ENCODE results near the gene SUCO. TPM values are rescaled to one million over a fixed set of nuclear protein-coding genes. Genes with fewer than 3 reads are reported as not detected.

SUCO gene
- total RNA-seq, 1 donor from 2014 or later, result 68.9 TPM

DNA sequence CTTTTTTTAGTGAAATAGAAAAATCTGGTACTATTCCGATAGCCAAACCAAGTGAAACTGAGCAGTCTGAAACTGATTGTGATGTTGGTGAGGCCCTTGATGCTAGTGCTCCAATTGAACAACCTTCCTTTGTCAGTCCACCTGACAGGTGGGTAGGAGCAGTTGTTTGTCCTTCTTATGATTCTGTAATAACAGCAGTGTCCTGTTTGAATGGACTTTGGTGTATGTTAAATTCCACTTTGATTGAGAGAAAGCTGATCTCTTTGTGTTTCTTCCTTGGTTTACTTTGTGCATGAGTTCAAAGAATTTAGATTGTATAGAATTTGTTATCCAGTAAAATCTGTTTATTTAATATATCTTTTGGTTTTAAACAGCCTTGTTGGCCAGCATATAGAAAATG lies 24.3 kb downstream of the SUCO start:
- H3K27me3 ChIP-seq (ENCODE audit: control insufficient read depth in 3 of 3, insufficient read depth in 3 of 3, low read length in 3 of 3), result no peaks in the 10 kb centered on the region

GRCh38 chr1:172559572-172560210 lies 26.7 kb downstream of the SUCO start:
- no peaks in the 10 kb centered on the region for H3K4me1 ChIP-seq (ENCODE audit: control insufficient read depth in 3 of 3, insufficient read depth in 3 of 3, low read length in 3 of 3)
- H3K4me3 ChIP-seq (ENCODE audit: low read length in 3 of 3), result no peak overlapping the region
- no peak overlapping the region for H3K9ac ChIP-seq (ENCODE audit: low read depth in 1 of 3, low read length in 3 of 3)
- no peaks in the 10 kb centered on the region for H3K9me3 ChIP-seq (ENCODE audit: control insufficient read depth in 3 of 3, low read length in 3 of 3)
- H3K27ac ChIP-seq (ENCODE audit: low read depth, low read length), result no peak overlapping the region
- H3K27me3 ChIP-seq (ENCODE audit: control insufficient read depth in 3 of 3, insufficient read depth in 3 of 3, low read length in 3 of 3), result no peaks in the 10 kb centered on the region
- peaks cover 0 to 28% (median 3%) of the 10 kb centered on the region in 3 donors for H3K36me3 ChIP-seq (ENCODE audit: control insufficient read depth in 3 of 3, insufficient read depth in 3 of 3, low read length in 3 of 3)

More for the DNA sequence above, 24.3 kb downstream of the SUCO start:
- H3K36me3 ChIP-seq (ENCODE audit: control insufficient read depth in 3 of 3, insufficient read depth in 3 of 3, low read length in 3 of 3), result peaks cover 0 to 22% (median 0%) of the 10 kb centered on the region in 3 donors
- no peak overlapping the region for H3K27ac ChIP-seq (ENCODE audit: low read depth, low read length)
- no peak overlapping the region for H3K4me3 ChIP-seq (ENCODE audit: low read length in 3 of 3)
- H3K9ac ChIP-seq (ENCODE audit: low read depth in 1 of 3, low read length in 3 of 3), result no peak overlapping the region
- no peaks in the 10 kb centered on the region for H3K9me3 ChIP-seq (ENCODE audit: control insufficient read depth in 3 of 3, low read length in 3 of 3)
- H3K4me1 ChIP-seq (ENCODE audit: control insufficient read depth in 3 of 3, insufficient read depth in 3 of 3, low read length in 3 of 3), result no peaks in the 10 kb centered on the region

GRCh38 chr1:172561252-172561651 lies 28.3 kb downstream of the SUCO start:
- Histone ChIP-seq H3K36me3 (ENCODE audit: control insufficient read depth in 3 of 3, insufficient read depth in 3 of 3, low read length in 3 of 3) (peaks cover 4 to 30% (median 5%) of the 10 kb centered on the region in 3 donors), H3K4me3 (ENCODE audit: low read length in 3 of 3) (no peak overlapping the region), H3K27ac (ENCODE audit: low read depth, low read length) (no peak overlapping the region), H3K27me3 (ENCODE audit: control insufficient read depth in 3 of 3, insufficient read depth in 3 of 3, low read length in 3 of 3) (no peaks in the 10 kb centered on the region), H3K9ac (ENCODE audit: low read depth in 1 of 3, low read length in 3 of 3) (no peak overlapping the region), H3K9me3 (ENCODE audit: control insufficient read depth in 3 of 3, low read length in 3 of 3) (no peaks in the 10 kb centered on the region), H3K4me1 (ENCODE audit: control insufficient read depth in 3 of 3, insufficient read depth in 3 of 3, low read length in 3 of 3) (no peaks in the 10 kb centered on the region)

GRCh38 chr1:172566196-172566997 lies 33.4 kb downstream of the SUCO start:
- peaks cover 11 to 31% (median 20%) of the 10 kb centered on the region in 3 donors for H3K36me3 ChIP-seq (ENCODE audit: control insufficient read depth in 3 of 3, insufficient read depth in 3 of 3, low read length in 3 of 3)
- no peaks in the 10 kb centered on the region for H3K9me3 ChIP-seq (ENCODE audit: control insufficient read depth in 3 of 3, low read length in 3 of 3)
- no peak overlapping the region for H3K9ac ChIP-seq (ENCODE audit: low read depth in 1 of 3, low read length in 3 of 3)
- H3K4me3 ChIP-seq (ENCODE audit: low read length in 3 of 3), result no peak overlapping the region
- H3K27ac ChIP-seq (ENCODE audit: low read depth, low read length), result no peak overlapping the region
- H3K4me1 ChIP-seq (ENCODE audit: control insufficient read depth in 3 of 3, insufficient read depth in 3 of 3, low read length in 3 of 3), result no peaks in the 10 kb centered on the region
- no peaks in the 10 kb centered on the region for H3K27me3 ChIP-seq (ENCODE audit: control insufficient read depth in 3 of 3, insufficient read depth in 3 of 3, low read length in 3 of 3)

DNA sequence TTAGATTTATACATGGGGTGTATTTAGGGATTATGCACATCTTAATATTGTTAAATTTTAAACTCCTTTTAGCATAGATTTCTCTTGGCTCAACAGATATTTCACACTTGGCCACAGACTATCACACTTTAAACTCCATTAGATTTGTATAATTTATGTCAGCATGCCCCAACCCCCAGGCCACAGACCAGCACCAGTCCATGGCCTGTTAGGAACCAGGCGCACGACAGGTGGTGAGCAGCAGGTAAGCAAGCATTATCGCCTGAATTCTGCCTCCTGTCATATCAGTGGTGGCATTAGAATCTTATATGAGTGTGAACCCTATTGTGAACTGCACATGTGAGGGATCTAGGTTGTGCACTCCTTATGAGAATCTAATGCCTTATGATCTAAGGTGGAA lies 34.8 kb downstream of the SUCO start:
- Histone ChIP-seq H3K4me3 (ENCODE audit: low read length in 3 of 3) (no peak overlapping the region), H3K4me1 (ENCODE audit: control insufficient read depth in 3 of 3, insufficient read depth in 3 of 3, low read length in 3 of 3) (no peaks in the 10 kb centered on the region), H3K9me3 (ENCODE audit: control insufficient read depth in 3 of 3, low read length in 3 of 3) (no peaks in the 10 kb centered on the region), H3K27me3 (ENCODE audit: control insufficient read depth in 3 of 3, insufficient read depth in 3 of 3, low read length in 3 of 3) (no peaks in the 10 kb centered on the region), H3K9ac (ENCODE audit: low read depth in 1 of 3, low read length in 3 of 3) (no peak overlapping the region), H3K27ac (ENCODE audit: low read depth, low read length) (no peak overlapping the region), H3K36me3 (ENCODE audit: control insufficient read depth in 3 of 3, insufficient read depth in 3 of 3, low read length in 3 of 3) (peaks cover 12 to 29% (median 20%) of the 10 kb centered on the region in 3 donors)

DNA sequence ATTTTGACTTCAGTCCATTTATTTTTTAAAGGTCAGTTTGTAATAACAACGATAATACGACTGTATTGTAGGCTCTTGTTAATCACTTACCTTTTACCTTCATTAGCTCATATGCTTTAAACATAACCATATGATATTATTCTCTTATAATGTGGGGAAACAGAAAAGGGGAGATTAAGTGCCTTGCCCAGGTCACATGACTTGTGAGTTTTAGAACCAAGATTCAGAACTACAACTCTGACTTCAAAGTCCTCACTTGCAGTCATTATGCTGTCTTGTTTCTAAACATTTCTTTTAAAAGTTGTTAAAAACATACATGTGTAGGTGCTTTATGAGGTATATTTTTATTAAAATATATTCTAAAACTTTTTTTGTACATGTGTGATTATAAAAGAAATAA lies 41.1 kb downstream of the SUCO start:
- H3K36me3 ChIP-seq (ENCODE audit: control insufficient read depth in 3 of 3, insufficient read depth in 3 of 3, low read length in 3 of 3), result peaks cover 8 to 19% (median 12%) of the 10 kb centered on the region in 3 donors
- no peaks in the 10 kb centered on the region for H3K27me3 ChIP-seq (ENCODE audit: control insufficient read depth in 3 of 3, insufficient read depth in 3 of 3, low read length in 3 of 3)
- no peaks in the 10 kb centered on the region for H3K9me3 ChIP-seq (ENCODE audit: control insufficient read depth in 3 of 3, low read length in 3 of 3)
- H3K4me3 ChIP-seq (ENCODE audit: low read length in 3 of 3), result no peak overlapping the region
- no peak overlapping the region for H3K9ac ChIP-seq (ENCODE audit: low read depth in 1 of 3, low read length in 3 of 3)
- H3K4me1 ChIP-seq (ENCODE audit: control insufficient read depth in 3 of 3, insufficient read depth in 3 of 3, low read length in 3 of 3), result no peaks in the 10 kb centered on the region
- no peak overlapping the region for H3K27ac ChIP-seq (ENCODE audit: low read depth, low read length)

GRCh38 chr1:172578586-172578985 lies 45.6 kb downstream of the SUCO start:
- Histone ChIP-seq H3K27me3 (ENCODE audit: control insufficient read depth in 3 of 3, insufficient read depth in 3 of 3, low read length in 3 of 3) (no peaks in the 10 kb centered on the region), H3K4me3 (ENCODE audit: low read length in 3 of 3) (no peak overlapping the region), H3K9ac (ENCODE audit: low read depth in 1 of 3, low read length in 3 of 3) (no peak overlapping the region), H3K4me1 (ENCODE audit: control insufficient read depth in 3 of 3, insufficient read depth in 3 of 3, low read length in 3 of 3) (no peaks in the 10 kb centered on the region), H3K27ac (ENCODE audit: low read depth, low read length) (no peak overlapping the region), H3K9me3 (ENCODE audit: control insufficient read depth in 3 of 3, low read length in 3 of 3) (no peaks in the 10 kb centered on the region), H3K36me3 (ENCODE audit: control insufficient read depth in 3 of 3, insufficient read depth in 3 of 3, low read length in 3 of 3) (peaks cover 2 to 14% (median 11%) of the 10 kb centered on the region in 3 donors)

GRCh38 chr1:172581273-172581672 lies 48.3 kb downstream of the SUCO start:
- Histone ChIP-seq H3K4me3 (ENCODE audit: low read length in 3 of 3) (no peak overlapping the region), H3K4me1 (ENCODE audit: control insufficient read depth in 3 of 3, insufficient read depth in 3 of 3, low read length in 3 of 3) (no peaks in the 10 kb centered on the region), H3K27ac (ENCODE audit: low read depth, low read length) (no peak overlapping the region), H3K27me3 (ENCODE audit: control insufficient read depth in 3 of 3, insufficient read depth in 3 of 3, low read length in 3 of 3) (no peaks in the 10 kb centered on the region), H3K36me3 (ENCODE audit: control insufficient read depth in 3 of 3, insufficient read depth in 3 of 3, low read length in 3 of 3) (peaks cover 2 to 12% (median 11%) of the 10 kb centered on the region in 3 donors), H3K9me3 (ENCODE audit: control insufficient read depth in 3 of 3, low read length in 3 of 3) (no peaks in the 10 kb centered on the region), H3K9ac (ENCODE audit: low read depth in 1 of 3, low read length in 3 of 3) (no peak overlapping the region)

DNA sequence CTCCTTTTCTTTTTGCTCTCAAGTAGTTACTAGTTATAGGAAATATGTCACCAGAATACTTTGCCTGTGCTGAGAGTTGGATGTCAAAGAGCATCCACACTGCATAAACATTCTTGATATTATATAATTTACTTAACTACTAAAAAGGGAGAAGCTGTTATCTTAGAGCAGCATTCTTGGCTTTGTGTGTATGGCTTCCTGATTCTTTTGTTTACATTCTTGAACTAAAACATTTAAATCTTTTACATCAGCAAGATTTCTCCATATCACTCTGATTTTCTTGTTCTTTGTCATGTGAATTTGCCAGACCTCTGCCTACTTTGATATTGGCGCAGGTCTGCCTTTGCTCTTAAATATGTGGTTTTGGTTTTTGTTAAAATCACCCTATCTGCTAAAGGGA lies 48.8 kb downstream of the SUCO start:
- Histone ChIP-seq H3K27me3 (ENCODE audit: control insufficient read depth in 3 of 3, insufficient read depth in 3 of 3, low read length in 3 of 3) (no peaks in the 10 kb centered on the region), H3K4me3 (ENCODE audit: low read length in 3 of 3) (no peak overlapping the region), H3K9me3 (ENCODE audit: control insufficient read depth in 3 of 3, low read length in 3 of 3) (no peaks in the 10 kb centered on the region), H3K36me3 (ENCODE audit: control insufficient read depth in 3 of 3, insufficient read depth in 3 of 3, low read length in 3 of 3) (peaks cover 2 to 12% (median 11%) of the 10 kb centered on the region in 3 donors), H3K9ac (ENCODE audit: low read depth in 1 of 3, low read length in 3 of 3) (no peak overlapping the region), H3K4me1 (ENCODE audit: control insufficient read depth in 3 of 3, insufficient read depth in 3 of 3, low read length in 3 of 3) (no peaks in the 10 kb centered on the region), H3K27ac (ENCODE audit: low read depth, low read length) (no peak overlapping the region)

DNA sequence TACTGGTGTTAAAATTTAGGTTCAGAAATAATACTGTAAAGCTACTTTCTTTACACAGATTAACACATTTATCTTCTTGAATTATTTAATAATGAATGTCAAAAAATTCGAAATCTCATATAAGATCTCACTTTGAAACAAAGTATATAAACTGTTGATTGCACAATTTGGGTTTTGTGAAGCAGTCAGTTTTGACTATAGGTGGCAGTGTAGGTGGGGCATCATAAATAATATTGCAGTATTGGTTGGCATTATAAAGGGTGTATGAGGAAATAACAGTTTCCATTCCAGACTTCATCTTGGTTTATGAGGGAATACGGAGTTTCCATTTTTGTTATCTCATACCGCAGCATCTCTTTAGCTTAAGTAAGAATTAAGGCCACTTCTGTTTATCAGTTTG lies 49.9 kb downstream of the SUCO start:
- no peaks in the 10 kb centered on the region for H3K27me3 ChIP-seq (ENCODE audit: control insufficient read depth in 3 of 3, insufficient read depth in 3 of 3, low read length in 3 of 3)
- no peak overlapping the region for H3K27ac ChIP-seq (ENCODE audit: low read depth, low read length)
- no peak overlapping the region for H3K9ac ChIP-seq (ENCODE audit: low read depth in 1 of 3, low read length in 3 of 3)
- H3K9me3 ChIP-seq (ENCODE audit: control insufficient read depth in 3 of 3, low read length in 3 of 3), result no peaks in the 10 kb centered on the region
- peaks cover 2 to 11% (median 10%) of the 10 kb centered on the region in 3 donors for H3K36me3 ChIP-seq (ENCODE audit: control insufficient read depth in 3 of 3, insufficient read depth in 3 of 3, low read length in 3 of 3)
- no peak overlapping the region for H3K4me3 ChIP-seq (ENCODE audit: low read length in 3 of 3)
- H3K4me1 ChIP-seq (ENCODE audit: control insufficient read depth in 3 of 3, insufficient read depth in 3 of 3, low read length in 3 of 3), result no peaks in the 10 kb centered on the region
